Right kidney (tissue), 1 donor: Measurements from ENCODE around the gene NARS2.
"Not testable (repeated sequence)": the region's sequence is repeated elsewhere in the genome, so short reads cannot be mapped to it uniquely, and the experiment has no call there.

Experiments used
- DNase-seq: peaks from one replicate; pipeline ENCODE4 v3.0.0-alpha.2; 2016

The NARS2 gene

GRCh38 chr11:78547931-78548705 lies 26.5 kb downstream of the NARS2 start:
- no peak for DNase-seq

DNA sequence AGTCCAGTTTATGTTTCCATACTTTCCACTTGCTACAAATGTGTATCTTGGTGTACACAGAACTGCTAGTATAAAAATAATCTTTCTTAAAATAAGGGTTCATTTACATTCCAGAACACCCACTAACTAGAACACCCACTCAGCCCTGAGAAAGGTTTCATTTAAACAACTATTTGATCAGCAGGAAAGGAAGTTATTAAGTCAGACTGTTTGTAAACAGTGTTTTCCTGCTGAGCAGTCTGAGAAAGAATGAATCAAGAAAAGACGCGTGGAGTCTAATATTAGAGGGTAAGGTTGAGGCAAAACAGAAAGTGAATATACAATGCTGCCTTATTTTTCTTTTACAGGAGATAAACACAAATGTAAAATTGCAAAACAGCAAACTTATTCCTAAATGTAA lies 32.7 kb downstream of the NARS2 start:
- DNase-seq, result no peak

DNA sequence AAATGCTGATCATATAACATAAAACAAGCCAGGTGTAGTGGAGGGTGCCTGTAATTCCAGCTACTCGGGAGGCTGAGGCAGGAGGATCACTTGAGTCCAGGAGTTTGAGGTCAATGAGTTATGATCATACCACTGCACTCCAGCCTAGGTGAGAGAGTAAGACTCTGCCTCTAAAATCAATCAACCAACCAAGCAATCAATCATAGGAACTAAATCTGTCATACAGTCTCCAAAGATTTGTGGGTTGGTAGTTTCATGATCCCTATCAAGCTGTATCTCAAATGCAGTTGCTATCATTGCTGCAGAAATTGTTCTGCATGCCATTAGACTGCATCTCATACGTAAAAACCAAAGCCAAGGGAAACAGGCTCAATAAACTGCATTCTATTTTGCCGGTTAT lies 33.1 kb downstream of the NARS2 start:
- DNase-seq, result no peak

DNA sequence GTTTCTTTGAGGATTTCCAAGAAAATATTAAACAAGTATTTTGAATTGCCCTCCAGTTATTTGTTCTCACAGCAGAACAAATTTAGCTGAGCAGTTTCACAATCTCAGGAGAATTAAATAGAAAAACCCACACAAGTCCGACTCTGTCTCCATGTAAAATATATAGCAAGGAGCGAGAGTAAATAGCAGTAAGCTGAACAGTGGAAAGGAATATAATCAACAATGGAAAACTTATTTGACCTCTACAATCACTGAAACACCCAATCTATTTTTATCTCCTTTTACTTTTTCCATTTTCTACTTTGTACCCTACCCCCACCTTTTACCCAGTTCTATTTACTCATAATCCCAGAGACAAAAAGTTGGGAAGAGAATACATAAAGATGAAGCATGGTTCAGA lies 34.4 kb downstream of the NARS2 start:
- DNase-seq, result no peak

DNA sequence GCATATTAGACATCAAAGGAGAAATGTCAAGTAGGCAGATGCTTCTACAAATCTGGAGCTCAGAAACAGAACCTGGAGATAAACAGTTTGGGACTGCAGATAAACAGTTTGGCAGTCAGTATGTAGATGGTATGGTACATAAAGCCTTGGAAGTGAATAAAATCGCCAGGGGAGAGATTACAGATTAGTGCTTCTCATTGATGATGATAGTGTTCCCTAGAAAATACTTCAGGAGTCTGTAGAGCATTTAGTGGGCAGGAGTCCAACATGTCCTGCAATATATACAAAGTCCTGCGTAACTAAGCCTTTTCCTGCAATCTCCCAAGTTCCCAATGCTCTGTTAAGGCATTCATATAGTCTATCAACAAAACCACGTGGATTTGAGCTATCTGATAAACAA lies 35.2 kb downstream of the NARS2 start:
- DNase-seq, result no peak

GRCh38 chr11:78536933-78537332 lies 37.7 kb downstream of the NARS2 start:
- no peak for DNase-seq

DNA sequence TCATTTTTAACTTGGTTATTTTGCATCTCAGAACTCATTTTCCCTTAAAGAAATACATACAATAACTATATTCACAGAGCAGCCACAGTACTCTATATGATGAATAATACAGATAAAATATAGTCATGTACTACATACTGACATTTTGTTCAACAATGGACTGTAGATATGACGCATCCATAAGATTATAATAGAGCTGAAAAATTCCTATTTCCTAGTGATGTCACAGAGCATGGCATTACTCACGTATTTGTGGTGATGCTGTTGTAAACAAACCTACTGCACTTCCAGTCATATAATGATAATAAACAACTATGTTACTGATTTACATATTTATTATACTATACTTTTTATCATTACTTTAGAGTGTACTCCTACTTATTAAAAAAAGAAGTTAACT lies 38.7 kb downstream of the NARS2 start:
- no peak for DNase-seq

GRCh38 chr11:78535027-78535426 lies 39.6 kb downstream of the NARS2 start:
- no peak for DNase-seq

DNA sequence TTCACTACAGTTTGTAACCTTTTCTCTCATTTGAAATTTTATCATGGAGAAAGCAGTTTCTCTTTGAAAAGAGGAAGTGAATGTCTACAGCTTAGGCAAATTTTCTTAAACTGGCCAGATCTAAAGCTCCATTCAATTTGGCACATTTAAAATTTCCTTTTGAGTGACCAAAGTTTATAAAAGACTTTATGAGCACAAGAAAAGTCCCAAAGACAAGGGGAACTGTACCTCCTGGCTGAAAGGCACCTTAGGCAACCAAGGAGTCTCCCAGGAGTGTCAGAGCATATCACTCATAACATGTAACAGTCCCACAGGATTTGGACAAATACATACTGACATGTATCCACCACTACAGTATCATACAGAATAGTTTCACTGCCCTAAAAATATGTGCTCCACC lies 41.3 kb downstream of the NARS2 start:
- DNase-seq, result no peak

- DNase-seq, result no peak
Measured at GRCh38 chr11:78532991-78533390, 41.7 kb downstream of the NARS2 start.

DNA sequence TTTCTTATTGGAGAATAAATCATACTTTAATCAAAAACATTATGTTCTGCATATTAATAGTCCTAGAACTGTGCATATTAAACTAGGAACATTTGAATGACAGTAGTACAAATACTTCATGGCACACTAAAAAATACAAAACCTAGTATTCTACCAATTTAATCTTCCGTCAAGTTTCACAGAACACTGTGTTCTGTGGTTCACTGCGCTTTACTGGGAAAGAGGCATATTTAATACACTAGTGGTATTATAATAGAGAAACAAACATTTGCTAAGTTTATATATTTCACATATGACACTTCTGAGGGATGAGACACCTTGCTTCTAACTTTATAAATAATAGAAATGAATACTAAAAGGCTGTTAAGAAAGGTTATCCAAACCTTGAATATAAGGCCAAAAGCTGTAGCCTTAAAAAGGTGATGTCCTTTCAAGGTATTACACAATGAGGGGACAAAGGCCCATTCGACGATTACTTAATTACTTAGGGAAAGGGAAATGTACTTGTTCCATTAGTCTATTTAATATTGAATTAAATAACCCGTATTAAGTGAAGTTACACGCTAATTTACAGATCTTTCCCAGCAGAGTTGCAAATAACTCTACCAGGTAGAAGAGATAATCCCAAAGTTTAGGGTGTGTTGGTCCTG lies 48.0 kb downstream of the NARS2 start:
- DNase-seq, result no peak

DNA sequence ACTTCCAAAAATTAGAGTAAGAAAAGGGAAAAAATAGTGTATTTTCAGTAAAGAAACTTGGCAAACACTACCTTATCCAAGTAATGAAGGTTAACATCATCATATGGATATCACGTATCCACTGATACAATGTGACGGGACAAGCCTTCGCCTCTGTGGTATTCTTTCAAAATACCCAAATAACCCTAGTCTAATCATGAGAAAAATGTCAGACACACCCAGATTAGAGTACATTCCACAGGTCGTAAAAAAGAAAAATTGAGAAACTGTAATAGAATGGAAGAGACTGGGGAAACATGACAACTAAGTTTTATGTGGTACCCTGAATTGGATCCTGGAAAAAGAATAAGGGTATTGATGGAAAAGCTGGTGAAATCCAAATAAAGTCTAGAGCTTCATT lies 48.9 kb downstream of the NARS2 start:
- DNase-seq, result no peak

DNA sequence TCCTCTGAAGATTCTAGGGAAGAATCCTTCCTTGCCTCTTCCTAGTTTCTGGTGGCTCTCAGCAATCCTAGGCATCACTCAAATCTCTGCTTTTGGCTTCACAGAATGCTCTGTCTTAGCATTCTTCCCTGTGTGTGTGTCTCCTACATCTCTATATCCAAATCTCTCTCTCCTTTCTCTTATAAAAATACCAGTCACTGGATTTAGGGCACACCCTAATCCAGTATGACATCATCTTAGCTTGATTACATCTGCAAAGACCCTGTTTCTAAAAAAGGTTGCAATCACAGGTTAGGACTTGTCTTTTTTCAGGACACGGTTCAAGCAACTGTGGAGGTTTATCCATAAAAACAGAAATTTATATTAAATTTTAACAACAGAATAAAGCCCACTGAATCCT lies 54.4 kb downstream of the NARS2 start:
- DNase-seq, result no peak

DNA sequence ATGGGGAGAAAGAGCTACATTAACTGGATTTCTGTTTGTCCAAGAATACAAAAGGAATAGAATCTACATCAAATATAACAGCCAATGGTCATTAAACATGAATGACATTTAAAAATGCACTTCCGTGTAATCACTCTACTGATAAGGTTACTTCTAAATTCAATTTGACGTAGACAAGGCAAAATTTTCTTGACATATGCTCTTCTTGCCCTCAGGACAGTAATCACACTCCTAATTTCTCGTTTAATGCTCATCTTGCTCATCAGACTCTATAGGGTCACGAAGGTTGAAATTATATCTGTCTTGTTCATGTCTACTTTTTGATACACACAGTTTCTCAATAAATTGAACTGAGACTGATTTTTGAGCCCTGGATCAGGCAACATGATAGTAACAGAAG lies 58.4 kb downstream of the NARS2 start:
- no peak for DNase-seq

GRCh38 chr11:78514922-78515502 lies 59.7 kb downstream of the NARS2 start:
- no peak for DNase-seq

DNA sequence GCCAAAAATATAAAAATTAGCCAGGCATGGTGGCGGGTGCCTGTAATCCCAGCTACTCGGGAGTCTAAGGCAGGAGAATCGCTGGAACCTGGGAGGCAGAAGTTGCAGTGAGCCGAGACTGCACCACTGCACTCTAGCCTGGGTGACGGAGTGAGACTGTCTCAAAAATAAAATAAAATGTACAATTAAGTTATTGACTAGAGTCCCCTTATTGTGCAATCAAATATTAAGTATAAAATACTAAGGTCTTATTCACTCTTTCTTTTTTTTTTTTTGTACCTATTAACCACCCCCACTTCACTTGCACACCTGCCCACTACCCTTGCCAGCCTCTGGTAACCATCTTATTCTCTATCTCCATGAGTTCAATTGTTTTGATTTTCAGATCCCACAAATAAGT lies 61.6 kb downstream of the NARS2 start:
- not testable (repeated sequence) for DNase-seq

DNA sequence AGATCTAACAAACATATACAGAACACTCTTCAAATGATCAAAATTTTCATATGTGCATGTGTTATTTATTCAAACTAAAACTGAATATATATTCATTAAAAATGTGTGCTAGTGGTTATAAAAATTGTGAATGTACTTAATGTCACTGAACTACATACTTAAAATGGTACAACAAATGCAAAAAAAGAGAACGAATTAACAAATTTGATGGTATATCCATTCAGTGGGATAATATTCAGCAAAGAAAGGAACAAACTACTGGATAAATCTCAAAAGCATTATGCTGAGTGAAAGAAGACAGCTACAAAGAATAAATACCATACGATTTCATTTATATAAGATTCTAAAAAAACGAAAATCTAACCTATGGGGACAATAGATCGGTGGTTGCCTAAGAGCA lies 64.1 kb downstream of the NARS2 start:
- no peak for DNase-seq

DNA sequence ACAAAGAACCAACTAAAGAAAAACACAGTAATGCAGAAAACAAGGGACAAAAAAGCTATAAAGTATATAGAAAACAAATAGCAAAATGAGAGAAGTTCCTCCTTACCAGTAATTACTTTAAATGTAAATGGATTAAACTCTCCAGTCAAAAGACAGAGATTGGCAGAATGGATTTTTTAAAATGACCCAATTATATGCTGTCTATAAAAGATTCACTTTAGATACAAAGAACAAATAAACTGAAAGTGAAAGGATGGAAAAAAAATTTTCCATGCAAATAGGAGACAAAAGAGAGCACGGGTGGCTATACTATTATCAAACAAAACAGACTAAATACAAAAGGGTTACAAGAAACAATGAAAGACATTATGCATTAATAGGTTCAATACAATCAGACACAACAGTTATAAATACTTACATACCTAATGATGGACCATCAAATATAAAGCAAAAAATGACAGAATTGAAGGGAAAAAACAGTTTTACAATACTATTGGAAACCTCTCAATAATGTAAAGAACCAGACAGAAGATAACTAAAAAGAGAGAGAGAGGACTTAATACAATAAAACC lies 64.6 kb downstream of the NARS2 start:
- no peak for DNase-seq

GRCh38 chr11:78504708-78505107 lies 70.0 kb downstream of the NARS2 start:
- no peak for DNase-seq

DNA sequence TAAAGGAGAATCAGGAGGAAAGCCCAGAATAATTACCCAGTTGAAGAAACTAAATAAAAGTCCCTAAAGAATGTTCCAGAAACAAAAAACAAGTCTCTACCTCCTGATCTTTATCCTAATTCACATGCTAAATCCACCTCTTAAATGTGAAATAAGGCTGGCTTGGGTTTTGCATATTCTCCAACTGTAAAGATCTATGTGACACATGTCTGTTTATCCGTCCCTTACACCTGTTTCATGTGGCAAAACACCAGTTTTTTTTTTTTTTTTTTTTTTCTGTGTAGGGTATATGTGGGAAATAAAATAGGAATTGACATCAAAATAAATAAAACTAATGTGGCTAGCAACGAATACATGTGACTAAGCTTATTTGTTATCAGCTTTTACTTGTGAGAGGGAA lies 70.5 kb downstream of the NARS2 start:
- no peak for DNase-seq

DNA sequence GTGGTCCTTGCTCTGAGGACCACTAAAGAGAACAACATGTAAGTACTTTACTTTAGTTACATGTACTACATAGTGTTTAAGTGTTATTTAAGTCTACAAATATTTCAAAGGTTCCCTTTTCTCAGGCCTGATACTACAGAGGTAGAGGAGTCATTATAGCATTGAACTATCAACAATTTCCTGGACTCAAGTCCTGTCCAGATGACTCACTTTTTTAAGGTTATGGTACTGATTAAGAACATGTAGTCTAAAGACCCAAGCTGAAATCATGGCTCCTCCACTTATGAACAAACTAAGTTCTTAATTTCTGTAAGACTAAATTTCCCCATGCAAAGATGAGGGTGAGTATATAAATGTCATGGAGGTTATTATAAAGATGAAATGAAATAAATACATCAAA lies 74.7 kb downstream of the NARS2 start:
- no peak for DNase-seq

GRCh38 chr11:78497293-78497692 lies 77.4 kb downstream of the NARS2 start:
- DNase-seq, result no peak

GRCh38 chr11:78493413-78493975 lies 81.2 kb downstream of the NARS2 start:
- no peak for DNase-seq
